K562 (cell line): ENCODE measurements around the gene ARL6IP4. TPM values are rescaled to one million over a fixed set of nuclear protein-coding genes. Genes with fewer than 3 reads are reported as not detected.

Experiments used
- ATF6 ChIP-seq: sonication (generic); formaldehyde crosslinking; IDR thresholded peaks from 2 replicates; pipeline ENCODE4 v1.4.0; 2020; ENCODE audit warnings: mild to moderate bottlenecking, missing genetic modification reagents
- DEAF1 ChIP-seq: fragments of 450-650 bp; formaldehyde crosslinking; IDR thresholded peaks from 2 replicates; pipeline ENCODE4 v1.4.0; 2020; ENCODE audit warnings: mild to moderate bottlenecking, moderate library complexity
- DNMT1 ChIP-seq: fragments of 450-650 bp; IDR thresholded peaks from 2 replicates; pipeline ENCODE4 v1.6.1; 2016; ENCODE audit warnings: antibody characterized with exemption, mild to moderate bottlenecking
- E2F5 ChIP-seq: sonication (generic); formaldehyde crosslinking; IDR thresholded peaks from 2 replicates; pipeline ENCODE4 v1.8.0; 2022; ENCODE audit warnings: mild to moderate bottlenecking, missing genetic modification reagents
- FIP1L1 ChIP-seq: fragments of 200-400 bp; formaldehyde crosslinking; IDR thresholded peaks from 2 replicates; pipeline ENCODE4 v1.6.1; 2018; ENCODE audit warnings: mild to moderate bottlenecking, low read depth, low read length; ENCODE audit not compliant: poor library complexity, severe bottlenecking
- FOS ChIP-seq: IDR thresholded peaks from 3 replicates; pipeline ENCODE4 v1.6.1; 2011; ENCODE audit not compliant: insufficient read length; ENCODE audit errors: extremely low read depth
- GATA2 ChIP-seq: sonication (generic); formaldehyde crosslinking; IDR thresholded peaks from 2 replicates; pipeline ENCODE4 v1.4.0; 2020; ENCODE audit warnings: mild to moderate bottlenecking, missing genetic modification reagents
- LEF1 ChIP-seq: fragments of 450-650 bp; IDR thresholded peaks from 2 replicates; pipeline ENCODE4 v1.6.1; 2016; ENCODE audit warnings: mild to moderate bottlenecking
- MAFG ChIP-seq: fragments of 450-650 bp; conservative IDR thresholded peaks from 2 replicates; pipeline ENCODE4 v1.6.1; 2016; ENCODE audit warnings: missing genetic modification characterization, missing compliant biosample characterization
- MTA3 ChIP-seq: fragments of 450-650 bp; formaldehyde crosslinking; IDR thresholded peaks from 2 replicates; pipeline ENCODE4 v1.6.1; 2017; ENCODE audit warnings: mild to moderate bottlenecking, borderline replicate concordance
- NBN ChIP-seq: fragments of 450-650 bp; IDR thresholded peaks from 2 replicates; pipeline ENCODE4 v1.6.1; 2016; ENCODE audit warnings: low read depth, mild to moderate bottlenecking
- PHF8 ChIP-seq: fragments of 200-600 bp; sonication (generic); IDR thresholded peaks from 2 replicates; pipeline ENCODE4 v1.6.1; 2012; ENCODE audit warnings: mixed run types, mild to moderate bottlenecking, inconsistent platforms, low read length, moderate library complexity, borderline replicate concordance
- PML ChIP-seq: IDR thresholded peaks from 2 replicates; pipeline ENCODE4 v1.6.1; 2012; ENCODE audit warnings: low read length, inconsistent platforms
- POLR2A ChIP-seq: fragments of 450-650 bp; conservative IDR thresholded peaks from 2 replicates; pipeline ENCODE4 v1.6.1; 2016
- POLR2AphosphoS5 ChIP-seq: IDR thresholded peaks from 2 replicates; pipeline ENCODE4 v1.6.1; 2011; ENCODE audit warnings: mild to moderate bottlenecking, low read depth, low read length, moderate library complexity; ENCODE audit not compliant: control insufficient read depth, insufficient read depth
- POLR2G ChIP-seq: fragments of 200-400 bp; formaldehyde crosslinking; IDR thresholded peaks from 2 replicates; pipeline ENCODE4 v1.6.1; 2017; ENCODE audit warnings: low read depth, mild to moderate bottlenecking, antibody characterized with exemption, low read length, moderate library complexity
- POLR3A ChIP-seq: IDR thresholded peaks from 2 replicates; pipeline ENCODE4 v1.6.1; 2011; ENCODE audit warnings: borderline replicate concordance, mild to moderate bottlenecking, moderate library complexity; ENCODE audit not compliant: insufficient read length, insufficient read depth; ENCODE audit errors: extremely low read depth
- RBFOX2 ChIP-seq: fragments of 200-400 bp; formaldehyde crosslinking; IDR thresholded peaks from 2 replicates; pipeline ENCODE4 v1.6.1; 2017; ENCODE audit warnings: low read depth, mild to moderate bottlenecking, low read length, moderate library complexity
- ZHX1 ChIP-seq: fragments of 150-350 bp; conservative IDR thresholded peaks from 2 replicates; pipeline ENCODE4 v1.6.1; 2014; ENCODE audit warnings: low read length
- ZNF717 ChIP-seq: fragments of 250-450 bp; sonication (Bioruptor Pico); IDR thresholded peaks from 2 replicates; pipeline ENCODE4 v1.5.0; 2021
- polyA plus RNA-seq, 8 experiments: library from polyadenylated mRNA; depleted of rRNA in 4 of 8; stranded (reverse) in 5 of 8; unstranded in 3 of 8; fragments of >200 nt; fragmentation: Nextera tagmentation in 2 of 8; fragmentation: Illumina TruSeq in 1 of 8; extraction: Ambion mirVana in 2 of 8; extraction: Trizol in 1 of 8; gene quantifications; 2 replicates each; pipeline versions ENCODE4 v1.2.1 to v1.2.3, GENCODE V29; 2011 to 2014; ENCODE audit warnings: inconsistent platforms in 1 of 8, missing spikeins in 1 of 8
- total RNA-seq, 7 experiments: library from RNA; depleted of rRNA in 6 of 7; stranded (reverse); fragments of >200 nt in 6 of 7; fragmentation: Illumina TruSeq in 2 of 7; extraction: Trizol in 2 of 7; gene quantifications; 2 replicates each; pipeline versions ENCODE4 v1.2.1 to v1.2.3, GENCODE V29; 2011 to 2021; ENCODE audit warnings: low replicate concordance in 1 of 7

Gene ARL6IP4
- total and polyA plus RNA-seq, 9 of the 15 experiments (the other 6 are each of a cell fraction or from before 2014, with no cell fraction given): 2.4 to 255 (median 151) TPM

GRCh38 chr12:122978507-122978955, 1.9 kb upstream of the ARL6IP4 start (continued):
- no peak for TF ChIP-seq ZHX1
- no peak for TF ChIP-seq PHF8
- no peak for TF ChIP-seq E2F5 (CRISPR knock-in tag)
- no peak; the same call in 1 of the 2 replicates for TF ChIP-seq RBFOX2
- TF ChIP-seq POLR2G: peak; percentile 68
- TF ChIP-seq ZNF717 (CRISPR knock-in tag): 0 out of 2 replicates have a peak, but pooled peaks have one; percentile 71
- TF ChIP-seq NBN: no peak
- no peak for TF ChIP-seq ATF6 (CRISPR knock-in tag)
- TF ChIP-seq POLR2A: 0 out of 2 replicates have a peak, but pooled peaks have one; percentile 14
- no peak for TF ChIP-seq PML
- TF ChIP-seq POLR2AphosphoS5: 0 out of 2 replicates have a peak, but pooled peaks have one; percentile 6
- TF ChIP-seq MAFG: no peak
- no peak for TF ChIP-seq DNMT1
- no peak for TF ChIP-seq DEAF1 (CRISPR knock-in tag)
- peak; percentile 22 for TF ChIP-seq FIP1L1
- TF ChIP-seq FOS: no peak
- no peak for TF ChIP-seq MTA3
- no peak for TF ChIP-seq LEF1
- TF ChIP-seq GATA2: no peak
- no peak for TF ChIP-seq POLR3A
